Activated T-cell treated with anti-CD3 and anti-CD28 coated beads for 1 hour (primary cell): ENCODE measurements around the gene RALY.
A peak's percentile ranks its signal among the peaks of the same experiment; 100 is the strongest.

Experiments used
- DNase-seq: peaks from one replicate; pipeline ENCODE4 v3.0.0-alpha.2; 2020; ENCODE audit warnings: low read depth

The RALY gene

GRCh38 chr20:34047010-34047687 lies 53.4 kb downstream of the RALY start:
- no peak for DNase-seq

GRCh38 chr20:34047917-34048316 lies 54.2 kb downstream of the RALY start:
- no peak for DNase-seq

GRCh38 chr20:34049389-34049788 lies 55.7 kb downstream of the RALY start:
- no peak for DNase-seq

GRCh38 chr20:34049897-34050695 lies 56.4 kb downstream of the RALY start:
- DNase-seq: no peak

- no peak for DNase-seq
These were observed 58.7 kb downstream of the RALY start for GRCh38 chr20:34052414-34052813.

- no peak for DNase-seq
These were observed 61.6 kb downstream of the RALY start for GRCh38 chr20:34055290-34055689.

- DNase-seq: no peak
These were observed 65.1 kb downstream of the RALY start for GRCh38 chr20:34058831-34059230.

GRCh38 chr20:34060970-34061369 lies 67.3 kb downstream of the RALY start:
- DNase-seq: no peak

- DNase-seq: no peak
These were observed 68.0 kb downstream of the RALY start for GRCh38 chr20:34061695-34062094.

GRCh38 chr20:34062570-34063482 lies 69.1 kb downstream of the RALY start:
- DNase-seq: no peak

- DNase-seq: no peak
These were observed 70.6 kb downstream of the RALY start for GRCh38 chr20:34064286-34064685.

- DNase-seq: no peak
These were observed 71.5 kb downstream of the RALY start for GRCh38 chr20:34065260-34065659.

GRCh38 chr20:34066476-34067090 lies 72.9 kb downstream of the RALY start:
- no peak for DNase-seq

GRCh38 chr20:34068001-34068400 lies 74.3 kb downstream of the RALY start:
- no peak for DNase-seq

- peak; percentile 16 for DNase-seq
These were observed 75.8 kb downstream of the RALY start for GRCh38 chr20:34069341-34070078.

- no peak for DNase-seq
These were observed 76.3 kb downstream of the RALY start for GRCh38 chr20:34070079-34070439.

- no peak for DNase-seq
These were observed 77.1 kb downstream of the RALY start for GRCh38 chr20:34070859-34071258.

GRCh38 chr20:34072076-34072475 lies 78.4 kb downstream of the RALY start:
- no peak for DNase-seq

GRCh38 chr20:34072778-34073177 lies 79.1 kb downstream of the RALY start:
- no peak for DNase-seq

GRCh38 chr20:34074101-34074760 lies 80.5 kb downstream of the RALY start:
- no peak for DNase-seq

- DNase-seq: no peak
These were observed 81.9 kb downstream of the RALY start for GRCh38 chr20:34075647-34076046.
